GM12874 (cell line): ENCODE results near the gene TMEM106C.

Experiments used
- CTCF ChIP-seq: IDR thresholded peaks from 2 replicates; pipeline ENCODE4 v1.5.1; 2011; ENCODE audit warnings: low read depth, mild to moderate bottlenecking, control low read depth, low read length, moderate library complexity; ENCODE audit not compliant: insufficient read depth

The TMEM106C gene

GRCh38 chr12:47986832-47987231 is 23.4 kb downstream of the TMEM106C start:
- TF ChIP-seq CTCF = no peak

GRCh38 chr12:47987411-47988072 is 24.1 kb downstream of the TMEM106C start:
- no peak for TF ChIP-seq CTCF

- no peak for TF ChIP-seq CTCF
Observed at GRCh38 chr12:47988073-47989022, 25.0 kb downstream of the TMEM106C start.

- no peak for TF ChIP-seq CTCF
Observed at GRCh38 chr12:47989023-47989417, 25.6 kb downstream of the TMEM106C start.

- no peak for TF ChIP-seq CTCF
Observed at GRCh38 chr12:47989666-47990065, 26.3 kb downstream of the TMEM106C start.

- TF ChIP-seq CTCF = no peak
Observed at GRCh38 chr12:47990351-47991105, 27.1 kb downstream of the TMEM106C start.
